AG09319 (cell line): ENCODE results near the gene RPS27L.

Experiments
- DNase-seq: peaks from one replicate; pipeline ENCODE4 v3.0.0-alpha.2; 2010; ENCODE audit warnings: low read depth; ENCODE audit errors: extremely low read depth
- CTCF ChIP-seq: IDR thresholded peaks from 2 replicates; pipeline ENCODE4 v1.5.1; 2011; ENCODE audit warnings: low read depth, mild to moderate bottlenecking, inconsistent platforms, low read length, moderate library complexity

The RPS27L gene

DNA sequence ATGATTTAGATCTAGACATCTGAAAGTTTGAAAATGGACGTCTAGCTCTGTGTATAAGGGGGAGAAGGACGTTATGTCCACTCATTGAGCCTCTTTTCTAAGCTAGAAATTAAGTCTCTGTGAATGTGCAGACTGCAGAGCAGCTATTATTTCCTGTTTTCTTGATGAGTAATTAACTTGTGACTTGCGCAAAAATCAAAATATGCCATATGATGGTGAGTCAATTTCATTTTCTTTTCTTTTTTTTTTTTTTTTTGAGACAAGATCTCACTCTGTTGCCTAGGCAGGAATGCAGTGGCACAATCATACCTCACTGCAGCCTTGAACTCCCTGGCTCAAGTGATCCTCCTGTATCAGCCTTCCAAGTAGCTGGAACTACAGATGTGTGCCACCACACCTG lies 21.5 kb downstream of the RPS27L start:
- DNase-seq: no peak
- no peak for TF ChIP-seq CTCF

- TF ChIP-seq CTCF: no peak
- no peak for DNase-seq
Measured at GRCh38 chr15:63135281-63135680, 22.0 kb downstream of the RPS27L start.

- DNase-seq: no peak
- TF ChIP-seq CTCF: no peak
Measured at GRCh38 chr15:63134245-63134985, 22.9 kb downstream of the RPS27L start.

GRCh38 chr15:63133786-63134185 lies 23.5 kb downstream of the RPS27L start:
- peak; percentile 76 for DNase-seq
- TF ChIP-seq CTCF: no peak

- no peak for TF ChIP-seq CTCF
- DNase-seq: no peak
Measured at GRCh38 chr15:63126726-63127125, 30.6 kb downstream of the RPS27L start.

DNA sequence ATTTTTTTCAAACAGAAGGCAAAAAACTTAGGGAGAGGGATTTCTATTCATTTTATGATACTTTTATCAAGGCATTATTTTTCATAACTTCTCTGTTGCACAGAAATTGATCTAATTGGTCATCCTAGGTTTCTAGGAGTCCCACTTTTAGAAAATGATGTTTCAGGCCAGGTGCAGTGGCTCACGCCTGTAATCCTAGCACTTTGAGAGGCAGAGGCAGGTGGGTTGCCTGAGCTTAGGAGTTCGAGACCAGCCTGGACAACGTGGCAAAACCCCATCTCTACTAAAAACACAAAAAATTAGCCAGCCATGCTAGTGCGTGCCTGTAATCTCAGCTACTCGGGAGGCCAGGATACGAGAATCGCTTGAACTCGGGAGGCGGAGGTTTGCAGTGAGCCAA lies 32.8 kb downstream of the RPS27L start:
- no peak for DNase-seq
- no peak for TF ChIP-seq CTCF

- TF ChIP-seq CTCF: peak; percentile 16
- DNase-seq: peak; percentile 54
Measured at GRCh38 chr15:63122002-63122875, 35.0 kb downstream of the RPS27L start.
